ENCODE results near the gene PSMB3. TPM values are rescaled to one million over a fixed set of nuclear protein-coding genes. Genes with fewer than 3 reads are reported as not detected.

PSMB3 gene
- total RNA-seq, 3 donors from 2014 or later: 132 to 214 (median 167) TPM

GRCh38 chr17:38794221-38794620 lies 41.7 kb downstream of the PSMB3 start:
- DNase-seq (ENCODE audit: low spot score in 2 of 2): no peak
- no peaks in the 10 kb centered on the region for H3K36me3 ChIP-seq
- intact Hi-C loops (cut with DNase I; ENCODE audit: low total_unique reads): no loop called here
- no peaks in the 10 kb centered on the region for H3K27me3 ChIP-seq
- TF ChIP-seq POLR2AphosphoS5 (IDR thresholded peaks at IDR 0.05) (no peak), POLR2A (IDR thresholded peaks at IDR 0.05) (no peak), CTCF (IDR thresholded peaks at IDR 0.05) (no peak)
- H3K4me3 ChIP-seq: no peak overlapping the region
- H3K4me1 ChIP-seq: peaks cover 5 to 18% of the 10 kb centered on the region in 2 donors
- H3K27ac ChIP-seq: no peak overlapping the region
- H3K9me3 ChIP-seq: no peaks in the 10 kb centered on the region

- peak overlapping the region in 1 of 2 donors; percentile 61 for H3K27ac ChIP-seq
- H3K4me3 ChIP-seq: peak overlapping the region in 1 of 3 donors; percentile 74
- intact Hi-C loops (cut with DNase I; ENCODE audit: low total_unique reads): no loop called here
- no peak for DNase-seq (ENCODE audit: low spot score in 2 of 2)
- peaks cover 5 to 18% of the 10 kb centered on the region in 2 donors for H3K4me1 ChIP-seq
- H3K27me3 ChIP-seq: no peaks in the 10 kb centered on the region
- H3K36me3 ChIP-seq: no peaks in the 10 kb centered on the region
- TF ChIP-seq POLR2AphosphoS5 (IDR thresholded peaks at IDR 0.05): no peak
- no peaks in the 10 kb centered on the region for H3K9me3 ChIP-seq
These were observed 44.1 kb downstream of the PSMB3 start for GRCh38 chr17:38796451-38797157.

GRCh38 chr17:38797158-38797490 lies 44.6 kb downstream of the PSMB3 start:
- Histone ChIP-seq H3K4me3 (peak overlapping the region in 2 of 3 donors; percentile 74 to 91), H3K27me3 (no peaks in the 10 kb centered on the region), H3K9me3 (no peaks in the 10 kb centered on the region), H3K27ac (peak overlapping the region; percentile 97 to 99), H3K36me3 (no peaks in the 10 kb centered on the region), H3K4me1 (peaks cover 5 to 18% of the 10 kb centered on the region in 2 donors)
- no peak for DNase-seq (ENCODE audit: low spot score in 2 of 2)
- intact Hi-C loops (cut with DNase I; ENCODE audit: low total_unique reads): no loop called here
- no peak for TF ChIP-seq CTCF (IDR thresholded peaks at IDR 0.05)

- Histone ChIP-seq H3K36me3 (peaks cover 6% of the 10 kb centered on the region), H3K9me3 (no peaks in the 10 kb centered on the region), H3K4me1 (peaks cover 5 to 18% of the 10 kb centered on the region in 2 donors), H3K4me3 (peak overlapping the region; percentile 74 to 91 (median 79)), H3K27me3 (no peaks in the 10 kb centered on the region), H3K27ac (peak overlapping the region; percentile 97 to 99)
- intact Hi-C loops (cut with DNase I; ENCODE audit: low total_unique reads): no loop called here
- TF ChIP-seq CTCF (IDR thresholded peaks at IDR 0.05): no peak
- TF ChIP-seq POLR2AphosphoS5 (IDR thresholded peaks at IDR 0.05): no peak
- TF ChIP-seq POLR2A (IDR thresholded peaks at IDR 0.05): no peak
- DNase-seq (ENCODE audit: low spot score in 2 of 2): no peak
These were observed 45.3 kb downstream of the PSMB3 start for GRCh38 chr17:38797828-38798227.

GRCh38 chr17:38798614-38799500 lies 46.3 kb downstream of the PSMB3 start:
- DNase-seq (ENCODE audit: low spot score in 2 of 2): peak; percentile 29 to 54
- peaks cover 6% of the 10 kb centered on the region for H3K36me3 ChIP-seq
- peak overlapping the region; percentile 97 to 99 for H3K27ac ChIP-seq
- peak overlapping the region; percentile 74 to 91 (median 79) for H3K4me3 ChIP-seq
- no peaks in the 10 kb centered on the region for H3K27me3 ChIP-seq
- no peaks in the 10 kb centered on the region for H3K9me3 ChIP-seq
- intact Hi-C loops (cut with DNase I; ENCODE audit: low total_unique reads): no loop called here
- TF ChIP-seq CTCF (IDR thresholded peaks at IDR 0.05) (no peak), POLR2A (IDR thresholded peaks at IDR 0.05) (no peak), POLR2AphosphoS5 (IDR thresholded peaks at IDR 0.05) (peak in 2 of 3 donors; percentile 30 to 37)
- peaks cover 5 to 18% of the 10 kb centered on the region in 2 donors for H3K4me1 ChIP-seq

Data from breast epithelium (tissue), 4 donors.